NCI-H2107 treated with DMSO at 0.1 percent for 48 hours (cell line): ENCODE data around the gene CDKAL1.

Experiments used
- DNase-seq: peaks from one replicate; lab custom pipeline; 2025; ENCODE audit not compliant: unreplicated experiment; lab: John Stamatoyannopoulos, UW

The CDKAL1 gene

DNA sequence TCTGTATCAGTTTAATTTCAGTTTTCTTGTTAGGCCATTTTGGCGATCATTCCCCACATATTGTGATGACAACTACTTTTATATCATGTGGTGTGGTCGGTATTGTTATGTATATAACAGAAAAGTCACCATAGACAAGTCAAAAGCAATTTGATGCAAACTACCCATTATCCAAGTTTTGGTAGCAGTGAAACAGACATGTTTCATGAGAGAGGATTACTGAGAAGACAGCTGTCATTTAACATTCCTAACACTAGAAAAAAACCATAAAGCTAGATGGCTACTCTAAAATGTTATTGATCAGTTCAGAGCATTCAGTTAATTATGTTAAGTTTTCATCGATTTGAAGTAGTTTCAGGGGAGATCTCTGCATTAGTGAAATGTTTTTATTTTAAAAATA lies 597.1 kb downstream of the CDKAL1 start:
- no peak for DNase-seq

DNA sequence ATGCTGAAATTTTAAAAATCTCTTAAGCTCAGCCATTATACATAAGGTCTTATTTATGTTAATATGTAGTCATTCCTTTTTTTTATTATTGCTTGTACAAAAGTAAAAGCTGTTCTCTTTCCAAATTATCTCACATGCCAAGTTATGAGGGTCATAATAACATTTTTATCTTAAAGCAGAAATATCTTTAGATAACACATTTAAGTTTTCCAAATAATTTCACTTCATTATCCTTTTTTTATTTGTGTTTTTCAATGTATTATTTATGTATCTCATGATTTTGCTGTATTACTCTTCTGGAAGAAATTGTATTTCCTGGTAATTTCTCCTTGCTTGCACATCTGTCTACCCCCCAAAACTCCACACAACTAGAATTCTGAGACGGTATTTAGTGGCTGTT lies 598.2 kb downstream of the CDKAL1 start:
- no peak for DNase-seq

DNA sequence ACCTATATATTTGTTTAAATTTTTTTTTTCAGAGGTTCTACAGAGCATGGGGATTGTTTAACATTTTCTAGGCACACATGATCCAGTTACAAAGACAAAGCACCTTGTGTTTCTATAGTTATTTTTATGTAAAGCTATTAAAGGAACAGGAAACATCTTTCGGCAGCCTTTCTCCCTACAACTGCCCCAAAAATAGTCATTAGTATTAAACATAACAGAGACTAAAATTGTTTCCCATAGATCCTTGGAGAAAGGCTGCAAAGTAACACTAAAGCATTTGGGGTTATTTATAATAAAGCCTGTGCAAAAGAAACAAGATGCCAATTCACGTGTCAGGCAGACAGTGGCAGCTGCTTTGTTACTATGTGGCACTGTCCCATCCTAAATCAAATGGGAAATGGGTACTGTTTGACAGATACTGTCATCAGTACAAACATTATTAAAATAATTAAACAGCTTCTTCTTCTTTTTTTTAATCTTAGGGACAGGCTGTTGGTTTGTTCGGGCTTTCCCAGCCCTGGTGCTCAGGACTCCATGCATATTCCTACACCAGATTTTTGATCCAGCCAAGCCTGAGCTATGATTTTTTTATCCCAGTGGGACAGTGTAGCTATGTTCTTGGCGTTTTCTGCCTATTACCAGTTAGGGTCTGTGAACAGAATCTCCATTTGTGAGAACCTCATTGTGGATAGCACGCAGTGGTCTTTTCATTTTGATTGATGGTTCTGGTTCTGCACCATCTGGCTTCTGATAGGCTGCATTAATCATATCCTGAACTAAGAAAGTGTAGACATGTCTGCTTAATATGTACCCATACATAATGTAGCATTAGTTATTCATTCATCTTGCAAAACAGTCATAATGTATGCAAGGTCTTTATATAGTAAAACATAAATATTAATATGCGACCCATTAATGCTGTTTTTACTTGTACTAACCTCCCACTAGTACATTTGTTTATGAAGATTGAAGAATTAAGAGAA lies 598.9 kb downstream of the CDKAL1 start:
- DNase-seq: no peak

DNA sequence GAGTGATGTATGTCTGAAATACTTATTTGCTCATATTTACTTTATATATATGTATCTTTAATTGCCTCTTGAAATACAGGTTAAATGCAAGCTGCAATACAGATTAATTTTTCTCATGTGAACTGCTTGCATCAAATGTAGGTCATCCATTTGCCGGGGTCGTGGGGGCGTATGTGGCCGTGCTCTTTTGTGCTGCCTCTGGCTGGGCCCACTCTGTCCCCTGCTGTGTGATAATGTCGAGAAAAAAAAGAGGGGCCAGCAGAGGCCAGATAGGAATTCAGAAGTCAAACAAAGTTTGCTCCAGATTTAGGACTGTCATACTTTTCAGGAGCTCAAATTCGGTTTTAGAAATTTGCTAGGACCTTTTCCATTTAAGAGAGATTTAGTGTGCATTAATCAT lies 599.6 kb downstream of the CDKAL1 start:
- DNase-seq: no peak

DNA sequence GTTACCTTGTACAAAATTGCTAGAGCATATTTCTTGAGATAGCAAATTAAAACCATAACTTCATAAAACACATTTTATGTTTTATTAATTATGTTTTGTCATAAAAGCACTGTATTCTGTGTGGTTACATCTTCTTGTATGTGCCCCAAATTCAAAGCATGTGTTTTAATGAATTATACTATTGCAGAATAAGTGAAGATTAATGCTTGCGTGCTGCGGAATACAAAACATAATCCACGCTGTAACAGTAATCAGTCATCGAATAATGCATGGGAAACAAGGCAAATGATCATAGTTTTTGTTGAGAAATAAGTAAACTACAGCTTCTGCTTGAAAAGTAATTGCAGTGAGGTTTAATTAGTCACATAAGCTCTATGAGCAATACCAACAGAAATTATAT lies 600.1 kb downstream of the CDKAL1 start:
- DNase-seq: no peak

DNA sequence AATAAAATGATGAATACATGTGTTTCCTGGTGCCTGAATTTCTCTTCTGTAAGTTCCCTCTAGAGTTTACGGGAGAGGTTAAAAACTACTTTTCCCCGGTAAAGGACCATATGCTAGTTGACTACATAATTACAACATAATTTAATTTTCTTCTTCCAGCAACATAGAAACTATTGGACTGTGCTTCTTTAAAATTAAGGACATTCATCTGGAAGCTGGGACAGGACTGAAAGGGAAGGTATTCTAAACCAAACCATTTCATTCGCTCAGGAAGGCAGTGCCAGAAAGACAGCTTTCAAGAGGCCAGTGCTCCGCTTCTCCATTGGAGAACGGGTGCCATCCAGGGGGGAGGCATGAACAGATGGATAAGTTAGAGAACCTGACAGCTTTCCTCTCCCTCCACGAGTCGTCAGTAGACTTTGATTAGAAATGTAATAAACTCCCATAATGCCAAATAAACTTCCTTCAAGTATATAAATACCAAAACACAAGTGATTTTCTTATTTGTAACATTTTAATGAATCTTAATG lies 601.3 kb downstream of the CDKAL1 start:
- DNase-seq: no peak

DNA sequence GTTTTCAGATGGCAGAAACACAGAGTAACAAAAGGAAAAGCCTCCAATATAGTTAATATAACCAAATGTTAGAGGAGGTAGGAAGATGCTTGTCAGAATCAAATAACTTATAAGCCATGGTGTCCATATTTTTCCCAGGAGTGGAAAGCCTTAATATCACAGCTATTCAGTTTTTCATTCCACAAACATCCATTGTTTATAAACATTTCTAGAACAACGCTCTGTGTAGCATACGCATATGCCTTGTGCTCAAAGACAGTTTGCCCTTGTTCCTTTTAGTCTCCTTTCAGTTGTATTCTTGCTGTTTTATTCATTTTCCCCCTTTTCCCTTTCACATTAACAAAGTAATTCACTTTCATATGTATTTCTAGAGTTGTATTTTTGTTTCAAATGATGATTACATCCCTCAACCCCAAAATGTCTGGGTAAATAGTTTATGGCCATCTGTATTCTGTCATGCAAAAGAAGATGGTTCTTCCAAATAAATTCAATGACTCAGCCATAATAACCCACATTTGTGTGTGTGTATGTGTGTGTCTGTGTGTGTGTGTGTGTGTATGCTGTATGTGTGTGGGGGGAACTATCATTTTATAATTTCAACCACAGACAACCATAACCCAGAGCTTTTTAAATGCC lies 603.6 kb downstream of the CDKAL1 start:
- no peak for DNase-seq

DNA sequence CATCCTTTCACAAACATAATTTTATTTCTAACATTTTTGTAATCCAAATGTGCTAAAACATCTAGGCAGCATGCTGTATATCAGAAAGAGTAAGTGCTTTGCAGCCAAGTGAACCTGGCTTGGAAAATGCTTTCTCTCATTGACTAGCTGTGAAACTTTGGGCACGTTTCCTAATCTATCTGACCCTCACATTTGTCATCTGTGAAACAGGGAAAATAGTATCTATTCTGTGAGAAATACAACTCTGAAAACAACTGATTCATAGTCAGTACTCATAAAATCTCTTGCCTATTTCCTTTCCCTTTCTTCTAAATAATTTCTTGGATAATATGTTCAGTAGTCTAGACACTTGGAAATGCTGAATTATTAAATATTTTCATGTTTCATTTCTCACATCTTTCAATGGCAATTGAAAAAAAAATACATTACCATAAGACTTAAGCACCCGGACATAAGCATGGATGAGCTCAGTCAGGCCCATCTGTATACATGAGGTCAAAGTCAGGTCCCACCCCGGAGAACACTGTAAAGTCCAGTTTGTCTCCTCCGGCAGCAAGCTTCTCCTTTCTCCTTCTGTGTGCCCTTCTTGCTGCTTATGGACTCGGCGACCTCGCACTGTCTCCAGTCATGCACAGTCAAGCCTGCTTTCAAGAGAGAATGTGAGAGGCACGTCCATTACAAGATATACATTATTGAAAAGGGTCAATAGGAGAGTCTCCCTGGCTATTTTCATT lies 604.2 kb downstream of the CDKAL1 start:
- no peak for DNase-seq

DNA sequence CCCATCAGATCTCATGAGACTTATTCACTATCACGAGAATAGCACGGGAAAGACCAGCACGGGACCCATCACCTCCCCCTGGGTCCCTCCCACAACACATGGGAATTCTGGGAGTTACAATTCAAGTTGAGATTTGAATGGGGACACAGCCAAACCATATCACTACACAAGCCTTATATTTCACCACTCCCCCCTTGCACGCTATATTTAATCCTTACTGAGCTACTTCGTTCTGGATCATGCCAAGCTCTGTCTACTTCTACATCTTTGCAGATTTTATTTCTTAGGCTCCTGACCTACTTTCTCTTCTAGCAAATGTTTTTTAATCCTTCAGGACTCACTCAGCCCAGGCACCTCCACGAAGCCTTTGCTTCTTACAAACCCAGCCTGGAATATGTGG lies 606.7 kb downstream of the CDKAL1 start:
- no peak for DNase-seq

DNA sequence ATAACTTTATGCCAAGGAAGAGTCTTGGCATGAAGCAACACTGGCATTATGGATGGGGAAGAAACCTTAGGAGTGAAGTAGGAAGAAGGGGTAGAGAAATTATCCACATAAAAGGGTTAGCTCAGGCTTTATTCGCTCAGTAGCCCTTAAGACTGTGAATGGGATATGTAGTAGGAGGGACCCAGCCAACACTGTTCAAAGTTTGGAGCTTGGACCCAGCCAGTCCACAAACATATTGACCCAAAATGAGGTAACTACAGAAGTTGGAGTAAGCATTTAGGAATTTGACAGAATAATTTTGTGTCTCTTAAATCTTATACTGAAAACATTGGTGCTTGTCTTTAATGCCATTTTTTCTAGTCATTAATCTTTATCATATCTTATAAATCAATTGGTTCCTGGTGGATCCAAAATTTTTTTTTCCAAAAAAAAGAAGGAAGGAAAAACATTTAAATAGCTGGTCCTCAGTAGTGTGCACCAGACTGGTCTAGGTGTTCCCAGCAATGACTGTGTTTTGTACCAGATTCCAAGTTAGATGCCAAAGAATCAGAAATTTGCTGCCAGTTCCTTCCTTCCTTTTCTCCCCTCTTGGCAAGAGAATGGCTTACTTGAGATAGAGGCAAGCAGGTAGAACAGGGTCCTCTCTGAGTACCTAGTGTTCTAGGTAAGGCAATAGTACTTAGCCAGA lies 607.5 kb downstream of the CDKAL1 start:
- no peak for DNase-seq

DNA sequence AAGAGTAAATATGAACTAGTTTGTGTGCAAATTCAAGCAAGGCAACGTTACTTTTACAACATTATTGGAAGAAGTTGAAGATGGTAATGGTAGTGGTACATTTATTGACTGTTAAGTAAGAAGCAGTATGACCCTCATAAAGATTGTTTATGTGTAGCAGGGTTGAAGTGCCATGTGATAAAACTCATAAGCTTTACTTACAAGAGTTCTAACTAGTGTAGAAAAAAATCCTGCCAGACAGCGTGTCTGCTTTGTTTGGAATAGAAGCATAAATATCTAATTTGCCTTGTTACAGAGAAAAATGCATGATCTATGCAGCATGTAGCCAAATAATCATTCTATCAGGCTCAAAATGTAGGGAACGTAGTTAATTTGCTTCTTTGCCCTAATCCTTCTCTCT lies 608.5 kb downstream of the CDKAL1 start:
- no peak for DNase-seq

DNA sequence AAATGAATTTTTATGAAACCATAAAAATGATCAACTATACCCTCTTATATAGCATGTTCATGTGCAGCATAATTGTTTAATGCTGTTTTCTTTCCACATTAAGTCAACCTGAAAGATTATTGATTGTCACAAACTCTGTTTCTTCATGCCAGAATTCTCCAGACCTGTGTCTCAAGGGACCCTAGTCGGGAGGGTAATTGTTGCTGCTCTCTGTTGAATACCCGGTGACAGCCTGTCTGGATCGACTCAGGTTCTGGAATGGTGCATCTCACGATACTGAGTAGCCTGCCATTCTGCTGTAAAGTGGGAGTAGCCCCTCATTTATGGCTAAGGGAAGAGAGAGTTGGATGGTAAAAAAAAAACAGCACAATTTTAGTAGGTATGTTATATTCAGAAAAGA lies 609.4 kb downstream of the CDKAL1 start:
- DNase-seq: no peak

DNA sequence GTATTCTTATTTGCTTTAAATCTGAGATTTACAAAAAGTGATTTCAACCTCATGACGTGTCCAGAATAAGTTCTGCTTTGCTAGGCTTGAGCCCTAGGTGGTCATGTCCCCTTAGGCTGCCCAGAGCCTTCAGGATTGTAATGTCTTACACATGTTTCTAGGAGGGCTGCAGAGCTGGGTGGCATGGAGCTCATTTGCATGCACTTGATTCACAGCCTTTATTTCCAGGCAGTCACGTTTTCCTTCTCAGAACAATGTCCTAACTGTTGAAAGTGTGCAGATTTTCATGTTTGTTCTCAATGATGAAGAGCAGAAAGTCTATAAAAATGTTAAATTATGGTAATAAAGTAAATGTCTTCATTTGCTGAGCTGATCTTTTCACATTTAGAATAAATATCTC lies 610.7 kb downstream of the CDKAL1 start:
- no peak for DNase-seq

DNA sequence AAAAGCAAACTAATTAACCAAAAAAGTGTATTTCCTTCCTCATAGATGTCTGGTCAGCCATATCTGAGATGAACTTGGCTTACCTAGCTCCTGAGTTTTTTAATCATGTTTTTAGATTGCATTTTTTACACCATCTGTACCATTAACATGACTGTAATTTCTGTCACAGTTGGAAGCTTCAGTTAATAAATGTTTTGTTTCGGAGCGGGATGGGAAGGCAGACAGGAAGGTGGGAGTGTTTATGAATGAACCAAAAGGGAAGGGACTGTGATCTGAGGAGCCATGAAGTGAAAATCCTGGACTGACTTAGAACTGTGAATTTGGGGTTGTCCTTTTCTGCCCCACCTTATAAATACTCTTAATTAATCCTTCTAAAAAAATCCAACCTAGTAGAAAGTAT lies 613.7 kb downstream of the CDKAL1 start:
- no peak for DNase-seq

DNA sequence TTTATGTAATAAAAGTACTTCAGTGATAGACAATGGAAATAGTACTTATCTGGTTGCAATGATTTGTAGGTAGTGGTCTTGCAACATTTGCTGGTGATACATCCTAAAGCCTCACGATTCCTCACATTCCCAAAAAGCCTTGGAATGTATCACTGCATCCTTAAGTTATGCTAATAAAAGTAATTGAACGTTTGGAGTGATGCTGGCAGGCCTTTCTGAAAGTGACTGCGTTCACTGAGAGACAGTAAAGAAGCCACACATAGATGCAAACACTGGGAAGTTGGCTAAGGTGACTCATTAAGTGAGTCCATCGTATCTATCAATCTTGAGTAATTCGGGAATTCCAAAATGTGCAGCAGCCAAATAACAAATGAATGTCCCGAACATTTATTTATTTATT lies 615.2 kb downstream of the CDKAL1 start:
- DNase-seq: no peak

DNA sequence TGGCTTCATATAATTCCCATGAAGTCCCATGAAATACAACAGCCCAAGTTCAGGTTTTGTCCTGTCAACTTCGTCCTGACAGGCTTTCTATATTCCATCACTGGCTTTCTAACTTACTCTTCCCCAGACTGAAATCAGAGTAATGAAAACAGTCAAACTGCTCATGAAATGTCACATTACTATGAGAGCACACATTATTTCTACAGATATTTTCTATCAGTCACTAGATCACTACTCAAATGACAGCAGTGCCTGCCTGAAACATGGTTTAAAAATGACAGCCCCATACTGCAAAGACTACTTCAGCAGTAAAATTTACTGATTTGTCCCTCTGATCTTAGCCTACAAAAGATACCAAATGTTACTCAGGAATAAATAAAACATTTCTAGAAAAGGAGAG lies 616.4 kb downstream of the CDKAL1 start:
- DNase-seq: no peak

DNA sequence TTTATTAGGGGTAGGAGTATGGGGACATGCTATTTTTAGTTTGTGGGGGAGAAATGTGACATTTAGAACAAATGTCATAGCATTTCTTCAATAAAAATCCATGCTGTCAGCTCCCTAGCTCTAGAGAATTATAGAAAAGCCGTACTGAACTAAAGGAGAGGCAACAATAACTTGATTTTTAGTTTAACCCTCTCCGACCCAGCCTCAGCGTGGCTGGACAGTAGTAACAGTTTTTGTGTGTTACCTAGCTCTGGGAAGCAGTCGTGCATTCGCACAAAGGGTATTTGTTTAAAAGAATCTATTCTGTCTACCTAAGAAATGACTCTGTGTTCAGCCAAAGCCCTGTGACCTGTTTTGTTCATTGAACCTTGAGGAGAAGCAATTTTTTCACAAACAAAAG lies 616.9 kb downstream of the CDKAL1 start:
- no peak for DNase-seq

DNA sequence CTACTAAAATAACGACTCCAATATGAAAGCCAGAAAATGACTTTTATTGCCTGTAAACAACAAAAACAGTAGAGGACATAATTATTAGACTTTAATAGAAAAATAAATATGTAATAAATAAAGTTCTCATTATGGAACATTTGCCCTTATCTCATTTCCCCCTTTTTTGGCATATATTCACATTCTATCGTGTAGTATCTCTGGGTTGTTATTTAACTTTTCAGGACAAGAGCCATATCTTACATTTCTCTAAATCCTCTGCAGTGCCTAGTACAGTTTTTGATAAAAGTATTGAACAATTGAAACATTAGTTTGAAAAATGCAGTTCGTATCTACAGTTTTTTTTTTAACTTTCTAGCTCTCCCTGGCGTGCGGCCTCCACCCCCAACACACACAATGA lies 617.3 kb downstream of the CDKAL1 start:
- no peak for DNase-seq

DNA sequence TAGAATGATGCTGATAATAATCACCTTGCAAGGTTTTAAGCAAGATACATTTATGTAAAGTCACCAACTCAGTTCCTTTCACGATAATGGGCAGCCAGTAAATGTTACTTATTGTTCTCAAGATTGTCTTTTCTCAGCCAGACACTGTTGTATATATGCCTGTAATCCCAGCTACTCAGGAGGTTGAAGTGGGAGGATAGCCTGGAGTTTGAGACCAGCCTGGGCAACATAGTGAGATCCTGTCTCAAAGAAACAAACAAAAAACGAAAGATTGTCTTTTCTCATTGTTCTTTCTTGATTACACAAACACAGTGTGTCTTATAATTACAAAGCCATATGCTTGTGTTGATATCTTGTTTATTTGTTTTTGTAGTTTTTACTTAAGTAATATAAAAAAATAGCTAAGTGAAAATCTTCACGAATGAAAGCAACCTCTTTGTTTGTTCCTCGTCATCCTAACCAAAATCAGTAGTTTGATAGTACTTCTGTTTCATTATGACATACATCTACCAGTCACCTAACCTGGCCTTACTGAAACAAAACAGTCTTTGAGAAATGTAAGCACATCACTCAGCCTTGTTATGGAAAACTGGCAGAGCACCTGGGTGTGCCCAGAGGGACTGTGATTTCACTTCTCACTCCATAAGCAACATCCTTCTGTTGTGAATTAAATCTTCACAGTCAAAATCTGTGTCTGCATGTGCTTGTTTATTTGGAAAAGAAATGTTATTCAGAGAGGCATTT lies 623.1 kb downstream of the CDKAL1 start:
- DNase-seq: no peak

DNA sequence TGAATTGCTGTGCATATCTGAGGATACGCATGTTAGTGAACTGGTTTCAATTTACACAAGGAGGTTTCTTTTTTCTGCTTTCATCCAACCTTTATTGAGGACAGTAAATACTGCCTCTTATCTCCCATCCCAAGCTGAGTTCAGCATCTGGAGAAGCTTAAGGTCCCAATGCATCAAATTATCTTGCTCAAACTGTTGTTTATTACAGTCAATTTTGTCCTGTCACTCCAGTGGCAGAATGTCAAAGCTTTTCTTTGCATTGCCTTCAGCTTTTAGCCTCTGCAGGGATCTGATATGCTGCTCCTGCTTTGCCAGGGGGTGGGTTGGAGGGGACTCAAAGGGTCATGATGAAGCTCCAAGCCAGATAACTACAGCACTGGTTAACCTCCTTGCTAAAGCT lies 623.9 kb downstream of the CDKAL1 start:
- DNase-seq: no peak
